ENCODE data around the gene NRG2. TPM values are rescaled to one million over a fixed set of nuclear protein-coding genes. Genes with fewer than 3 reads are reported as not detected.

NRG2 gene
- total RNA-seq, 2 experiments from 2014 or later, result 0.11 TPM; not detected in 1

DNA sequence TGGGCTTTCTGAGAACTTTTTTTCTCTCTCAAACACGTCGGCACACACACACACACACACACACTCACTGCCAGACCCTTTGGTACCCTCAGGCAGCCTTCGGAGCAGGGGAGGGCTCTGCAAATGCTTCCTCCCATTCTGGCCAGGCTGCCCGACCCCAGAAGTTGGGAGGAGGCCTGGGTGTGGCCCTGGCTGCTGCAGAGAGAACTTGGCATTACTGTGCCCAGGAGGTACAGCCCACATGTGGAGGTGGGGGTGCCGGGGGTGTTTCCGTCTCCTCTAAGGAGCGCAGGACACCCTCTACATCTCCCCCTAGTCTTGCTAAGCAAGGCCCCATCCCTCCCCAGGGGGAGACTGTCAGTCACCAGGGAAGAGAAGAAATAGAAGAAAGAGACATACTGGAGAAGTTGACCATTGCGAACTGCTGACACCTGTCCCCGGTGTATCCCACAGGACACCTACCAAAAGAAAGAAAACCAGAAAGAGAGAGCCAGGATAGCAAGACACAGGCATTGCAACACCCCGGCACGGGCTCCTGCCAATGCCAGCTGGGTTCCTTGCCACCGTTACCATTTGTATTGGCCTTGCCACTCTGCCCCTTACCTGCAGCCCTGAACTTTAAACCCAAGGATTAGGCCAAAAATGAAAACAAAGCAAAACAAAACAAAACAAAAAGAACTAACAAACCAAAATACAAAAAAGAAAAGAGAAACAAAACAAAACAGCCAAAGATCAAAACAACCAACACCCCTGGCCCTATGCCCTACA lies 178.2 kb downstream of the NRG2 start:
- peaks cover 9% of the 10 kb centered on the region for H3K27me3 Mint-ChIP-seq
- ChIA-PET POLR2A (no interaction called here), CTCF (interaction anchor here (1.3 to 5.8 kb wide), 5 partner anchors 16 to 104 kb away, joined by 3 to 46 read pairs (median 22); no protein-coding TSS in a partner anchor)
- intact Hi-C loops (cut with micrococcal nuclease), result loop anchor here (1.0 kb wide), 1 partner anchor 78 kb away; no protein-coding TSS in a partner anchor
- H3K36me3 Mint-ChIP-seq (ENCODE audit: low read depth), result no peaks in the 10 kb centered on the region
- H3K4me3 Mint-ChIP-seq, result no peak overlapping the region
- DNase-seq (no peak), ATAC-seq (no peak)
- H3K9me3 Mint-ChIP-seq, result no peaks in the 10 kb centered on the region
- TF ChIP-seq, protein P1, sequence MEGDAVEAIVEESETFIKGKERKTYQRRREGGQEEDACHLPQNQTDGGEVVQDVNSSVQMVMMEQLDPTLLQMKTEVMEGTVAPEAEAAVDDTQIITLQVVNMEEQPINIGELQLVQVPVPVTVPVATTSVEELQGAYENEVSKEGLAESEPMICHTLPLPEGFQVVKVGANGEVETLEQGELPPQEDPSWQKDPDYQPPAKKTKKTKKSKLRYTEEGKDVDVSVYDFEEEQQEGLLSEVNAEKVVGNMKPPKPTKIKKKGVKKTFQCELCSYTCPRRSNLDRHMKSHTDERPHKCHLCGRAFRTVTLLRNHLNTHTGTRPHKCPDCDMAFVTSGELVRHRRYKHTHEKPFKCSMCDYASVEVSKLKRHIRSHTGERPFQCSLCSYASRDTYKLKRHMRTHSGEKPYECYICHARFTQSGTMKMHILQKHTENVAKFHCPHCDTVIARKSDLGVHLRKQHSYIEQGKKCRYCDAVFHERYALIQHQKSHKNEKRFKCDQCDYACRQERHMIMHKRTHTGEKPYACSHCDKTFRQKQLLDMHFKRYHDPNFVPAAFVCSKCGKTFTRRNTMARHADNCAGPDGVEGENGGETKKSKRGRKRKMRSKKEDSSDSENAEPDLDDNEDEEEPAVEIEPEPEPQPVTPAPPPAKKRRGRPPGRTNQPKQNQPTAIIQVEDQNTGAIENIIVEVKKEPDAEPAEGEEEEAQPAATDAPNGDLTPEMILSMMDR (IDR thresholded peaks at IDR 0.05), result no peak
- no peaks in the 10 kb centered on the region for H3K4me1 Mint-ChIP-seq (ENCODE audit: low read depth)
- H3K27ac Mint-ChIP-seq, result no peak overlapping the region

DNA sequence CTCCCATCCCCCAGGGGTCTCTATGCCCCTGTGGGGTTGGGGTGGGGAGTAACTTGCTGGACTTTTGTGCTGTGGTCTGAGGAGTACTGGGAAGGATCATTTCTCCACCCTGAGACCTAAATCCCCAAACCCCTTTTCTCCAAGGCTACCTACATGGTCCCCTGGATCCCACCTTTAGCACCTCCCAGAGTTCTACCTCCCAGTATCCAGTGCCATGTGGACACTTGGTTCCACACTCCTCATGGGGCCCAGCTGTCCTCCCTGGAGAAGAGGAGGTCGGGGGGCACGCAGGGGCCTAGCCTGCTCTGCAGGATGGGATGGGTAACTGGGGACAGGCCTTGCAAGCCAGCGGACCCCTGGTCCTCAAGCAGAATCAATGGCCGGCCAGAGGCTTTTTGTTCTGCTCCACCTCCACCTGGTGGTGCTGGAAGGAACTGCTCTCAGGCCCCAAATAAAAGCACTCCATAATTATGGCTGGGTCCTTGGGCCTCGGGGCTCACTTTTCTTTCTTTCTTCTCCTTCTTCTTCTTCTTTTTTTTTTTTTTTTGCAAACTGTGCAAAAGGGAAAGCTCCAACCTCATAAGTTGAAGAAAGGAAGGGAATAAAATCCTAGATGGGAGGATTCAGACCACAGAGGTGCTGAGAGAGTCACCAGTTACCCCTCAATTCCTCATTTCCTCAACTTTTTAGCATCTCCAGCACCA lies 179.1 kb downstream of the NRG2 start:
- DNase-seq (peak; percentile 79), ATAC-seq (peak; percentile 88)
- H3K9me3 Mint-ChIP-seq, result no peaks in the 10 kb centered on the region
- ChIA-PET CTCF (interaction anchor here (0.6 to 5.8 kb wide), 17 partner anchors 9 to 110 kb away, joined by 3 to 61 read pairs (median 4); no protein-coding TSS in a partner anchor), POLR2A (no interaction called here)
- no peaks in the 10 kb centered on the region for H3K4me1 Mint-ChIP-seq (ENCODE audit: low read depth)
- H3K4me3 Mint-ChIP-seq, result no peak overlapping the region
- H3K27ac Mint-ChIP-seq, result no peak overlapping the region
- H3K27me3 Mint-ChIP-seq, result peaks cover 9% of the 10 kb centered on the region
- no peaks in the 10 kb centered on the region for H3K36me3 Mint-ChIP-seq (ENCODE audit: low read depth)
- intact Hi-C loops (cut with micrococcal nuclease), result loop anchor here (1.0 kb wide), 1 partner anchor 77 kb away; no protein-coding TSS in a partner anchor
- TF ChIP-seq, protein P1 (IDR thresholded peaks at IDR 0.05), result peak; percentile 75

DNA sequence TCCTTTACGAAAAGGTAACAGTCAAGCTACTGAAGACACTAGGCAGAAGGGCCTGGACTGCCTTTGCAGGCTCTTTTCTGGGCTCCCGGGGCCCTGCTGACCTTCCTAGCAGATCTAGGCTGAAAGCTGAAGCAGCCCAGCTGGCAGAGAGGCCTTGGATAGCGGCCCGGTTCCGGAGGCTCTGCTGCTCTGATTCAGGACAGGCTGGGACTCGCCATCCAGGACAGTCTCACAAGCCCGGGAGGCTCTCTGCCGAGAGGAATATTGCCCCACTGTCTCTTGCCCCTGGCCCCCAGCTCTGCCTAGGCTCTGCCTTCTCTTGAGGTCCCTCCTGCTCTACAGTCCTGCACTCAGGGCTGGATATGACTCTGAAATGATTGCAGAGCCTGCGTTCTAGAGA lies 179.7 kb downstream of the NRG2 start:
- DNase-seq (no peak), ATAC-seq (no peak)
- ChIA-PET CTCF (interaction anchor here (0.6 to 5.8 kb wide), 19 partner anchors 9 to 110 kb away, joined by 3 to 61 read pairs (median 4); no protein-coding TSS in a partner anchor), POLR2A (no interaction called here)
- H3K9me3 Mint-ChIP-seq, result no peaks in the 10 kb centered on the region
- H3K27ac Mint-ChIP-seq, result no peak overlapping the region
- H3K4me1 Mint-ChIP-seq (ENCODE audit: low read depth), result no peaks in the 10 kb centered on the region
- H3K36me3 Mint-ChIP-seq (ENCODE audit: low read depth), result no peaks in the 10 kb centered on the region
- peaks cover 9% of the 10 kb centered on the region for H3K27me3 Mint-ChIP-seq
- TF ChIP-seq, protein P1 (IDR thresholded peaks at IDR 0.05), result no peak
- no peak overlapping the region for H3K4me3 Mint-ChIP-seq
- intact Hi-C loops (cut with micrococcal nuclease), result no loop called here

DNA sequence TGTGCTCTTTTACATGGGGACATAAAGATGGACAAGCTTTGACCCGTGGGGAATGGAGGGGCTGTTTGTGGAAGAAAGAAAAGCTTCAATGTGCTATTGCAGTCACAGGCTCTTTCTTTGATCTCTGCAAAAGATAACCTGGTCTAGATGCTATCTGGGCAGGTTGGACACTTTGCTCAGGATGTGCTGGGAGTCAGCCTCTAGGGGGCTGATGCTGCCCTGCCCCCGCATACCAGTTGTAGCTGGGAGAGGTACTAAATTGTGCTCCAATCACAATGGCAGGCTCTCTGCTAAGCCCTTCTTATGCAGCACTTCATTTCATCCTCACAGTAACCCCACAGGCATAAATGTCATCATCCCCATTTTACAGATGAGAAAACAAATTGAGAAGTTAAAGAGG lies 180.3 kb downstream of the NRG2 start:
- Mint-ChIP-seq H3K4me1 (ENCODE audit: low read depth) (no peaks in the 10 kb centered on the region), H3K4me3 (no peak overlapping the region), H3K27me3 (peaks cover 6% of the 10 kb centered on the region), H3K36me3 (ENCODE audit: low read depth) (no peaks in the 10 kb centered on the region), H3K27ac (no peak overlapping the region), H3K9me3 (no peaks in the 10 kb centered on the region)
- no peak for ATAC-seq
- no peak for DNase-seq
- ChIA-PET POLR2A (interaction anchor here (1.0 kb wide), 1 partner anchor 72 kb away, joined by 3 read pairs; no protein-coding TSS in a partner anchor), CTCF (interaction anchor here (0.8 to 5.8 kb wide), 16 partner anchors 8 to 109 kb away, joined by 3 to 61 read pairs (median 4); no protein-coding TSS in a partner anchor)
- TF ChIP-seq, protein P1 (IDR thresholded peaks at IDR 0.05), result no peak
- intact Hi-C loops (cut with micrococcal nuclease), result no loop called here

Data from activated CD8-positive, alpha-beta T cell treated with anti-CD3 and anti-CD28 coated beads for 36 hours (primary cell).